CD4-positive, alpha-beta T cell treated with Interleukin-4 for 4 hours (primary cell): Measurements from ENCODE around the gene SLC25A38.
"Not testable (repeated sequence)": the region's sequence is repeated elsewhere in the genome, so short reads cannot be mapped to it uniquely, and the experiment has no call there.

Source experiments
- DNase-seq: peaks from one replicate; pipeline ENCODE4 v3.0.0-alpha.2; 2020

The SLC25A38 gene

GRCh38 chr3:39408493-39409372 lies 25.6 kb downstream of the SLC25A38 start:
- no peak for DNase-seq

- DNase-seq = no peak
Measured at GRCh38 chr3:39409514-39410136, 26.5 kb downstream of the SLC25A38 start.

GRCh38 chr3:39410893-39411292 lies 27.7 kb downstream of the SLC25A38 start:
- no peak for DNase-seq

- DNase-seq = no peak
Measured at GRCh38 chr3:39412668-39413260, 29.6 kb downstream of the SLC25A38 start.

- no peak for DNase-seq
Measured at GRCh38 chr3:39413691-39414420, 30.7 kb downstream of the SLC25A38 start.

- DNase-seq = no peak
Measured at GRCh38 chr3:39414421-39414907, 31.3 kb downstream of the SLC25A38 start.

- DNase-seq = not testable (repeated sequence)
Measured at GRCh38 chr3:39415302-39415701, 32.1 kb downstream of the SLC25A38 start.

- DNase-seq = no peak
Measured at GRCh38 chr3:39415983-39416382, 32.8 kb downstream of the SLC25A38 start.

GRCh38 chr3:39416998-39417397 lies 33.8 kb downstream of the SLC25A38 start:
- not testable (repeated sequence) for DNase-seq

- not testable (repeated sequence) for DNase-seq
Measured at GRCh38 chr3:39418556-39419225, 35.5 kb downstream of the SLC25A38 start.

GRCh38 chr3:39419742-39420315 lies 36.7 kb downstream of the SLC25A38 start:
- no peak for DNase-seq

GRCh38 chr3:39420543-39420942 lies 37.4 kb downstream of the SLC25A38 start:
- DNase-seq = no peak

GRCh38 chr3:39423436-39423970 lies 40.3 kb downstream of the SLC25A38 start:
- no peak for DNase-seq

- no peak for DNase-seq
Measured at GRCh38 chr3:39426312-39426711, 43.1 kb downstream of the SLC25A38 start.

GRCh38 chr3:39427506-39427905 lies 44.3 kb downstream of the SLC25A38 start:
- no peak for DNase-seq

- DNase-seq = no peak
Measured at GRCh38 chr3:39428745-39429201, 45.6 kb downstream of the SLC25A38 start.

- no peak for DNase-seq
Measured at GRCh38 chr3:39429466-39429865, 46.3 kb downstream of the SLC25A38 start.

GRCh38 chr3:39432342-39432741 lies 49.2 kb downstream of the SLC25A38 start:
- DNase-seq = no peak

- DNase-seq = no peak
Measured at GRCh38 chr3:39433642-39434041, 50.5 kb downstream of the SLC25A38 start.

- DNase-seq = no peak
Measured at GRCh38 chr3:39434574-39434973, 51.4 kb downstream of the SLC25A38 start.

GRCh38 chr3:39435006-39435748 lies 52.0 kb downstream of the SLC25A38 start:
- DNase-seq = no peak
